IPS-NIHi7 (cell line): ENCODE measurements around the gene TAS2R60.
"Not testable (repeated sequence)": the region's sequence is repeated elsewhere in the genome, so short reads cannot be mapped to it uniquely, and the experiment has no call there.

Experiments used
- DNase-seq: peaks from one replicate; pipeline ENCODE4 v3.0.0; 2012; ENCODE audit warnings: mixed read lengths; ENCODE audit errors: extremely low spot score

The TAS2R60 gene

GRCh38 chr7:143472071-143472689, 28.9 kb downstream of the TAS2R60 start:
- DNase-seq = not testable (repeated sequence)

DNA sequence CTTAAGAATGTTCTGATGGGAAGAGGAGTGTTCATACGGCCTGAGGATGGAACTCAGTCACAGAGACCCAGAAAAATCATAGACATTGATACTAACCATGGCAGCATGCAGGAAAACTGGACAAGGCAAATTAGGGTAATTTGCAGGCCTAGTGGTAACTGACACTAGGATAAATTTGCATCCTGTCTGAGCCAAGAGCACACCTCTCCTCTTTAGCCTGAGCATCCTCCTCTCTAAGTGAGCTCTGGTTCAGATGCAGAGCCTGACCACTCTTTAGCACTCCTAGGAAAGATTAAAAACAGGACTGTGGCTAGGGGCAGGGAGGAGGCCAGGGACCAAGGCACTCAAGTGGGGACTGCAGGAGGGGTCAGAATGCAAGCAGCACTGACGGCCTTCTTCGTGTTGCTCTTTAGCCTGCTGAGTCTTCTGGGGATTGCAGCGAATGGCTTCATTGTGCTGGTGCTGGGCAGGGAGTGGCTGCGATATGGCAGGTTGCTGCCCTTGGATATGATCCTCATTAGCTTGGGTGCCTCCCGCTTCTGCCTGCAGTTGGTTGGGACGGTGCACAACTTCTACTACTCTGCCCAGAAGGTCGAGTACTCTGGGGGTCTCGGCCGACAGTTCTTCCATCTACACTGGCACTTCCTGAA, 34.4 kb downstream of the TAS2R60 start, which contains the start of gene TAS2R41:
TSS of gene TAS2R41 (plus strand) at position 373 of the 650 bp plus-strand sequence. CDS start at position 373, 0 bp downstream.
- DNase-seq = no peak

DNA sequence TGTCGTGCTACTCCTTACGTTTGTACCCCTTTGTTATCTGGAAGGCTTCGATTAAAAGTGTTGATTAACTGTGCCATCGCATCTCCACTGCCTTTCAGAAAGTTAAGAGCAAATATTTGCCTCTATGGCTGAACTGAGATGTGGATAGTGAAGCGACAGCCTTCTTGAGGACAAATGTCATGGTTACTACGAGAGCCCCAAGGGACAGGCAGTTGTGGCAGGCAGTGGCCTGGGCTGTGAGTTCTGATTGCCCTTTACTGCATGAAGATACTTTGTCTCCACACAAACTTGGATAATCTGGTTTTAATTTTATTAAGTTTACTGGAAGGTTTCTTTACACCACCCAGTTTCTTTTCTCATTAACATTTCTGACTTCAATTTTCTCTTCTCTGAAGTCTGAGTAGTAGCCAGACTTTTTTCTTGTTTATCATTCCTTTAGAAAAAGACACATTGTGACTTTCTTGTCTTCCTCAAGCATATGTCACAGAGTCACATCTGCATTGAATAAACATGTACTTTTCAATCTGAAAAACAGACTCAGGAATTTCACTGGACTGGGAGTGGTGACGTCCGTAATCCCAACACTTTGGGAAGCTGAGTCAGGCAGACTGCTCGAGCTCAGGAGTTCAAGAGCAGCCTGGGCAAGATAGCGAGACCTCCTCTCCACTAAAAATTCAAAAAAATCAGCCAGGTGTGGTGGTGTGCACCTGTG, 36.0 kb downstream of the TAS2R60 start:
- no peak for DNase-seq

DNA sequence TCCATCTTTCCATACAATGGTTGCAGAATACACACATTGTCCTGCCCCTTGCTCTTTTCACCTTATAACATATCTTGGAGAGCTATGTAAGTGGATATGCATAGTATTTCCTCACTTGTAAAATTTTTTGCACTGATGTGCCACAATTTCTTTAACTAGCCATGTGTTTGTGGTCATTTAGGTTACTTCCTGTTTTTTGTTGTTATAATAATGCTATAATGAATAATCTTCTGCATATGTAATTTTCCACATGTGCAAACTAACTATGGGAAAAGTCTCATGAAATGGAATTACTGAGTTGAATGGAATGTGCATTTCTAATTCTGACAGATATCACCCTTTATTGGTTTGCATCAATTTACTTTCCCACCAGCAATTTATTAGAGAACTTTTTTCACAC, 37.2 kb downstream of the TAS2R60 start:
- no peak for DNase-seq

DNA sequence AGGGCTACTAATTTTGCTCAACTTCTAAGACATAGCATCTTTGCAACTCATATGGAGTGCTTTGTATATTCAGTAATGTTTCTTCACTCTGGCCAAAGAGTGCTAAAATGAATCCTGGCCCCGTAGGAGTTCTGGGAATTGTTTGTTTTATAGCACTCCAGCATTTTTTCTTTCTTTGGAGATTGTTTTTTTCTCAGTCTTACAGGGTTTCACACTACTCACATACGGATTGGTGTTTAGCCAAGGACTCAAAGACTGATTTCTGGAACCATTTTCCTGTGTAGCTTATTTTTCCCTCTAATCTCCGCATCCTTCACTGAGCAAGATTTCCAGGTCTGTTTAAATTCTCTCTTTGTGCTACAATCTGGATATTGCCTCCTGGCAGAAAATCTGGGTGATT, 40.9 kb downstream of the TAS2R60 start:
- no peak for DNase-seq

- DNase-seq = no peak
Measured at GRCh38 chr7:143485094-143485493, 41.8 kb downstream of the TAS2R60 start.

DNA sequence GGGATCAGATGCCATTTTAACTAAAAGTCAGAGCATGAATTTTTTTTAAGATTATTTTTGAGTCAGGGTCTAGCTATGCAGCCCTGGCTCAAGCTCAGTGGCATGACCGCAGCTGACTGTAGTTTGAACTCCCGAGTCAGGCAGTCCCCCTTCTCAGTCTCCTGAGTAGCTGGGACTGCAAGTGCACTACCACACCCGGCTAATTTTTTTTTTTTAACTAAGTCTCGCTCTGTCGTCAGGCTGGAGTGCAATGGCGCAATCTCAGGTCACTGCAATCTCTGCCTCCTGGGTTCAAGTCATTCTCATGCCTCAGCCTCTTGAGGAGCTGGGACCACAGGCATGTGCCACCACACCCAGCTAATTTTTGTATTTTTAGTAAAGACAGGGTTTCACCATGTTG, 42.2 kb downstream of the TAS2R60 start:
- no peak for DNase-seq

DNA sequence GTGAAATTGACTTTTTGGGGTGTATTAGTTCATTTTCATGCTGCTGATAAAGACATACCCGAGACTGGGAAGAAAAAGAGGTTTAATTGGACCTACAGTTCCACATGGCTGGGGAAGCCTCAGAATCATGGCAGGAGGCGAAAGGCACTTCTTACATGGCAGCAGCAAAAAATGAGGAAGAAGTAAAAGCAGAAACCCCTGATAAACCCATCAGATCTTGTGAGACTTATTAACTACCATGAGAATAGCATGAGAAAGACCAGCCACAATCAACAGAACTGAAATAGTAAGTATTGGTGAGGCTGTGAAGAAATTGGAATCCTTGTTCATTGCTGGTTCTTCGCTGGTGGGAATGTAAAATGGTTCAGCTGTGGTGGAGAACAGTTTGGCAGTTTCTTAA, 43.0 kb downstream of the TAS2R60 start:
- DNase-seq = not testable (repeated sequence)

GRCh38 chr7:143487061-143487460, 43.8 kb downstream of the TAS2R60 start:
- no peak for DNase-seq

- no peak for DNase-seq
Measured at GRCh38 chr7:143487566-143487965, 44.3 kb downstream of the TAS2R60 start.

- DNase-seq = peak; percentile 71
Measured at GRCh38 chr7:143490717-143491306, 47.6 kb downstream of the TAS2R60 start.

GRCh38 chr7:143492043-143492471, 48.8 kb downstream of the TAS2R60 start:
- DNase-seq = peak; percentile 31

- no peak for DNase-seq
Measured at GRCh38 chr7:143492799-143493739, 49.8 kb downstream of the TAS2R60 start.

GRCh38 chr7:143493751-143494150, 50.5 kb downstream of the TAS2R60 start:
- DNase-seq = no peak
